ENCODE results near the gene TMEM176B. TPM values are rescaled to one million over a fixed set of nuclear protein-coding genes. Genes with fewer than 3 reads are reported as not detected.

TMEM176B gene
- total and polyA plus RNA-seq, 2 donors from 2014 or later = 345 to 542 TPM

GRCh38 chr7:150803161-150803860 is 3.1 kb upstream of the TMEM176B start:
- peaks cover 0 to 14% (median 0%) of the 10 kb centered on the region in 3 donors for H3K9me3 ChIP-seq (ENCODE audit: control insufficient read depth in 2 of 3, insufficient read depth in 1 of 3, low read length in 3 of 3)
- TF ChIP-seq CTCF (IDR thresholded peaks at IDR 0.05; ENCODE audit: borderline replicate concordance, extremely low read depth, insufficient read depth) = no peak
- FAIRE-seq (no peak), DNase-seq (peak in 1 of 5 donors; percentile 18)
- no peak overlapping the region for H3K9ac ChIP-seq (ENCODE audit: low read length in 3 of 3)
- H3K36me3 ChIP-seq (ENCODE audit: control insufficient read depth in 2 of 3, insufficient read depth in 3 of 3, low read length in 3 of 3) = peaks cover 0 to 17% (median 13%) of the 10 kb centered on the region in 3 donors
- no peaks in the 10 kb centered on the region for H3K27me3 ChIP-seq (ENCODE audit: control insufficient read depth, insufficient read depth, low read length)
- H3K4me1 ChIP-seq (ENCODE audit: control insufficient read depth in 2 of 3, insufficient read depth in 2 of 3, low read depth in 1 of 3, low read length in 3 of 3) = peaks cover 0 to 10% (median 7%) of the 10 kb centered on the region in 3 donors
- intact Hi-C loops (cut with DNase I) = no loop called here
- H3K27ac ChIP-seq (ENCODE audit: low read depth in 2 of 2, low read length in 2 of 2) = no peak overlapping the region
- H3K4me3 ChIP-seq (ENCODE audit: low read length in 3 of 3) = no peak overlapping the region

- Histone ChIP-seq H3K9ac (ENCODE audit: low read length in 3 of 3) (peak overlapping the region in 1 of 3 donors; percentile 69), H3K9me3 (ENCODE audit: control insufficient read depth in 2 of 3, insufficient read depth in 1 of 3, low read length in 3 of 3) (peaks cover 0 to 14% (median 0%) of the 10 kb centered on the region in 3 donors), H3K4me3 (ENCODE audit: low read length in 3 of 3) (peak overlapping the region in 2 of 3 donors; percentile 68 to 82), H3K4me1 (ENCODE audit: control insufficient read depth in 2 of 3, insufficient read depth in 2 of 3, low read depth in 1 of 3, low read length in 3 of 3) (peaks cover 0 to 13% (median 10%) of the 10 kb centered on the region in 3 donors), H3K27ac (ENCODE audit: low read depth in 2 of 2, low read length in 2 of 2) (peak overlapping the region; percentile 86 to 92), H3K27me3 (ENCODE audit: control insufficient read depth, insufficient read depth, low read length) (no peaks in the 10 kb centered on the region), H3K36me3 (ENCODE audit: control insufficient read depth in 2 of 3, insufficient read depth in 3 of 3, low read length in 3 of 3) (peaks cover 0 to 17% (median 13%) of the 10 kb centered on the region in 3 donors)
- DNase-seq = no peak
- intact Hi-C loops (cut with DNase I) = no loop called here
- FAIRE-seq = no peak
- TF ChIP-seq CTCF (IDR thresholded peaks at IDR 0.05; ENCODE audit: borderline replicate concordance, extremely low read depth, insufficient read depth) = no peak
Observed at GRCh38 chr7:150801946-150802771, 2.0 kb upstream of the TMEM176B start.

GRCh38 chr7:150801242-150801945 is 1.2 kb upstream of the TMEM176B start:
- Histone ChIP-seq H3K9me3 (ENCODE audit: control insufficient read depth in 2 of 3, insufficient read depth in 1 of 3, low read length in 3 of 3) (peaks cover 0 to 8% (median 0%) of the 10 kb centered on the region in 3 donors), H3K4me3 (ENCODE audit: low read length in 3 of 3) (peak overlapping the region; percentile 20 to 82 (median 68)), H3K9ac (ENCODE audit: low read length in 3 of 3) (peak overlapping the region in 2 of 3 donors; percentile 19 to 69), H3K27ac (ENCODE audit: low read depth in 2 of 2, low read length in 2 of 2) (peak overlapping the region; percentile 86 to 92), H3K36me3 (ENCODE audit: control insufficient read depth in 2 of 3, insufficient read depth in 3 of 3, low read length in 3 of 3) (peaks cover 0 to 17% (median 13%) of the 10 kb centered on the region in 3 donors), H3K27me3 (ENCODE audit: control insufficient read depth, insufficient read depth, low read length) (peaks cover under 1% of the 10 kb centered on the region), H3K4me1 (ENCODE audit: control insufficient read depth in 2 of 3, insufficient read depth in 2 of 3, low read depth in 1 of 3, low read length in 3 of 3) (peaks cover 0 to 13% (median 10%) of the 10 kb centered on the region in 3 donors)
- no peak for TF ChIP-seq CTCF (IDR thresholded peaks at IDR 0.05; ENCODE audit: borderline replicate concordance, extremely low read depth, insufficient read depth)
- DNase-seq (peak in 3 of 5 donors; percentile 17 to 80 (median 44)), FAIRE-seq (no peak)
- intact Hi-C loops (cut with DNase I) = no loop called here
